GM18909 (cell line): ENCODE results near the gene DRAP1.

Experiments used
- ATAC-seq: cut with Tn5 transposase; IDR thresholded peaks from one replicate; pipeline ENCODE4 v1.9.1; 2021; ENCODE audit warnings: mild to moderate bottlenecking; ENCODE audit not compliant: unreplicated experiment, poor library complexity

DRAP1 gene

GRCh38 chr11:65900125-65900898, 18.9 kb upstream of the DRAP1 start, which contains the start of gene FOSL1:
FOSL1 (minus strand) TSS chr11:65900388; CDS start chr11:65900339, 49 bp downstream.
- ATAC-seq = peak; percentile 79

GRCh38 chr11:65900899-65901180, 18.4 kb upstream of the DRAP1 start:
- ATAC-seq = no peak

- no peak for ATAC-seq
Measured at GRCh38 chr11:65903068-65903481, 16.2 kb upstream of the DRAP1 start.

GRCh38 chr11:65903715-65904114, 15.5 kb upstream of the DRAP1 start:
- no peak for ATAC-seq

GRCh38 chr11:65906602-65907001, 12.6 kb upstream of the DRAP1 start:
- ATAC-seq = no peak

- ATAC-seq = no peak
Measured at GRCh38 chr11:65907878-65908277, 11.3 kb upstream of the DRAP1 start.

GRCh38 chr11:65911682-65912568, 7.3 kb upstream of the DRAP1 start:
- ATAC-seq = no peak

GRCh38 chr11:65912845-65913244, 6.4 kb upstream of the DRAP1 start:
- no peak for ATAC-seq

- no peak for ATAC-seq
Measured at GRCh38 chr11:65915101-65915820, 4.0 kb upstream of the DRAP1 start.

GRCh38 chr11:65915821-65916251, 3.4 kb upstream of the DRAP1 start:
- ATAC-seq = no peak

- ATAC-seq = no peak
Measured at GRCh38 chr11:65916391-65916790, 2.8 kb upstream of the DRAP1 start.

GRCh38 chr11:65917077-65917433, 2.2 kb upstream of the DRAP1 start:
- ATAC-seq = no peak

GRCh38 chr11:65917434-65918210, 1.6 kb upstream of the DRAP1 start:
- no peak for ATAC-seq

GRCh38 chr11:65918211-65919140, 750 bp upstream of the DRAP1 start, which contains the start of gene C11orf68:
C11orf68 (minus strand) TSS chr11:65919062; CDS start chr11:65919031, 31 bp downstream.
- peak; percentile 41 for ATAC-seq

- peak; percentile 44 for ATAC-seq
Measured at GRCh38 chr11:65919573-65920371, 546 bp downstream of the DRAP1 start.

- no peak for ATAC-seq
Measured at GRCh38 chr11:65920372-65920802, 1.2 kb downstream of the DRAP1 start.

GRCh38 chr11:65921033-65921555, 1.9 kb downstream of the DRAP1 start:
- ATAC-seq = no peak

GRCh38 chr11:65921876-65922275, 2.6 kb downstream of the DRAP1 start:
- no peak for ATAC-seq
